Pons (tissue), 1 donor: ENCODE measurements around the gene RMDN2.
"Not testable (repeated sequence)": the region's sequence is repeated elsewhere in the genome, so short reads cannot be mapped to it uniquely, and the experiment has no call there.

Experiments used
- DNase-seq: peaks from one replicate; pipeline ENCODE4 v3.0.0-alpha.2; 2016; ENCODE audit warnings: low spot score

RMDN2 gene

DNA sequence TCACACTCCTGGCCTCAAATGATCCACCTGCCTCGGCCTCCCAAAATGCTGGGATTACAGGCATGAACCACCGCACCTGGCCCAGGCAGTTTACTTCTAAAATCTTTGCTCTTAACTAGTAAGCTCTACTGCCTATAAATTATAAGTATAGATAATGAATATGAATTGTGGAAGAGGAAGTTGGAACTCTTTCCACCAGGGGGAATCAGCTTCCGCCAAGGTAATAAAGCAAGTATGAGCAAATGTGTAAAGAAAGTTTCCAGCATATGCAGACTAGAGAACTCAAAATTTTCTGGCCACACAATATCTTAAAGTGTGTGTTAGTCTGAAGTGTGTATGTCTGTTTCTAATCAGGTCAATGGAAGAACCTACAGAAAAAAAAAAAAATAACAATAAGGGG, 68.1 kb downstream of the RMDN2 start:
- DNase-seq = no peak

DNA sequence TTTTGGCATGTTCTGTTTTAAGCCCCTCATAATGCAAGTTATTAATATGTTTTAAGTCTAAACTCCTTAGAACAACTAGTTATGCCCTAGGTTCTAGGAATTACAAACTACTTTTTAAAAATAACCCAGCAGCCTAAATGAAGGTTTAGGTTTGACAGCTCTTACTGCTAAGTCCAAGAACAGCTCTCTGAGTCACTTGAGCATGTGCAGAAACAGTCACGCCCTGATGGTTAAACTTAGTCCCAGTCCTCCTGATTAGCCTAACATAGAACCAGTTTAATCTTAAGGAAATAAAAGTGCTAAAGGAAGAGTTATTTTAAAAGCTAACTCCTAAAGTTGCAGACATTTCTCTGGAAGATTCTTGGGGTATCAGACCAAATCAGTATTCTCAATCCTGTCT, 72.5 kb downstream of the RMDN2 start:
- DNase-seq = no peak

DNA sequence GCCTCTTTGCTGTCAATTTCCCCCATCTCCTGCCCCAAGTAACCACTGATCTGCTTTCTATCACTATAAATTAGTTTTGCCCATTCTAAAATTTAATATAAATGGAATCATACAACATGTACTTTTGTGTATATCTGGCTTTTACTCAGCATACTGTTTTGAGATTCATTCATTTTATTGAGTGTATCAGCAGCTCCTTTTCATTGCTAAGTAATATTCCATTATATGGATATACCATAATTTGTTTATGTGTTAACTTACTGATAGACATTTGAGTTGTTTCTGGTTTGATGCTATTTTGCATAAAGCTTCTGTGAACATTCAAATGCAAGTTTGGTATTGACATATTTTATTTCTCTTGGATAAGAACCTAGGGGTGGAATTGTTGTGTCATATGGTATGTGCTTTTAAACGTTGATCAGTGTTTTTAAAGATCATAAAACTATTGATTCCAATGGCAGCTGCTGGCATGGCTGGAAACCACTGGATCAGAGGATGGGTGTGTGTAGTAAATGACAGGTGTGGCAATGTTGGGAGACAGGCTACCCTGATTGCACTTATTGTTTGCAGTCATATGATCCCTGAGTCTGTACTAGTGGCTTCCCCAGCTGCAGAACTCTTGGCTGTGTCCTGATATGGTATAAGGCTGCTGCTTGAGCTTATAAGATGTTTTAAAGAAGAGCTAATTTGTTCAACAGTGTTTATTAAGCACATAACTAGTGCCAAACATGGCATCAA, 75.6 kb downstream of the RMDN2 start:
- DNase-seq = no peak

DNA sequence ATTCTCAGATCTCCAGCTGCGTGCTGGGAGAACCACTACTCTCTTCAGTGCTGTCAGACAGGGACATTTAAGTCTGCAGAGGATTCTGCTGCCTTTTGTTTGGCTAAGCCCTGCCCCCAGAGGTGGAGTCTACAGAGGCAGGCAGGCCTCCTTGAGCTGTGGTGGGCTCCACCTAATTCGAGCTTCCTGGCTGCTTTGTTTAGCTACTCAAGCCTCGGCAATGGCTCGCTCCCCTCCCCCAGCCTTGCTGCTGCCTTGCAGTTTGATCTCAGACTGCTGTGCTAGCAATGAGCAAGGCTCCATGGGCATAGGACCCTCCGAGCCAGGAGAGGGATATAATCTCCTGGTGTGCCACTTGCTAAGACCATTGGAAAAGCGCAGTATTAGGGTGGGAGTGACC, 85.1 kb downstream of the RMDN2 start:
- DNase-seq = not testable (repeated sequence)

DNA sequence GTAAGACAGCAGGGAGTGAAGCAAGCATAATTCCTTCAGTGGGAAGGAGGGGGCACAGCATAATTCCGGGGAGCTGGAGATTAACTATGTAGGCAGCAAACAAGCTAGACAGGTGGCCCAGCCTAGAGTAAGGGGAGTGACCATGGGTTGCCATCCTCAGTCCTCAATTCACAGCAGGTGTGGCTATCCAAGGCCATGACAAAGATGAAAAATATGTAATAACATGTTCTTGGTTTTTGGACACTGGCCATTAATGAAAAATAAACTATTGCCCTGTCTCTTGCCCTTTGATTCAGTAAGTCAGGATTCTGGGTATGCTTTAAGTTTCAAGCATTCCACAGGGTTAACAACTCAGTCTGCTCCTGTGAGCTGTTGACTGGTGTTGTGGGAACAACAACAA, 85.9 kb downstream of the RMDN2 start:
- DNase-seq = no peak

DNA sequence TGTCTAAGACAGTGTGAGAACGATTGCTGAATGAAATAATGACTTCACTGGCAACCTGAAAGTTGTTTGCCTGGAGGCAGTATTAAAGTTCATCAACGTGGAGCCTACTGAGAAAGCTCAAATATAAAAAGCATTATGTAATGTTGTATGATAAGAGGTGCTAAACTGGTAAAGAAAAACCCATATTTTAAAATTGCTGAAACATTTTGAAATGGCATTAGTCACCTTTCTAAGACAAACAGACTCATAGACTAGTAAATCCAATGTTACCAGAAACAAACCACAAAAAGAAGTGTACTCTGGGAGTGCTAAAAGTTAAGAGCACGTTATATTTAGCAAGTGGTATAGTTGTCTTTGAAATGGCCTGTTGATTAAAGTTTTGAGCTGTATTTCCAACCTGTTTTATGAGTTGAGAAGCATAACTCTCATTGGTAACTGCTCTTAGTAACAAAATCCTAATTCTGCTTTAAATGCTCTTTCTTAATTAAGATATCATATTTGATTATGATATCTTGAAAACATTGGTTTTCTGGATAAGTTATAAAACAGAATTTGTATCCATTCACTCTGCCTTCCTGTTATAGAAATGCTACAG, 88.2 kb downstream of the RMDN2 start:
- DNase-seq = no peak

DNA sequence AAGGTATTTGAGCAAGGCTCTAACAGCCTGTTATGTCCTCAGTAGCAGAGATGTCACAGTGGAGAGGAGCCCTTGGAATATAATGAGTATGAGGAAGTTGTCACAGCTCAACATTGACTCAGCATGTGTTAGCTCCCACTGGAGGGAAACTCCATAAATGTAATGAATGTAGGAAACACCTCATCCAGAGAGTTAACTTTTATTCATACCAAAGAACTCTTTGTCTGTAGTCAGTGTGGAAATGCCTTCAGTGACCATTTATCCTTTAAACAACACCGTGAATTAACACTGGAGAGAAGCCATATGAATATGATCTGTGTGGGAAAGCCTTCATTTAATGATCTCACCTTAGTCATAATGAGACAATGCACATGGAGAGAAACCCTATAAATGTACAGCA, 91.1 kb downstream of the RMDN2 start:
- no peak for DNase-seq

DNA sequence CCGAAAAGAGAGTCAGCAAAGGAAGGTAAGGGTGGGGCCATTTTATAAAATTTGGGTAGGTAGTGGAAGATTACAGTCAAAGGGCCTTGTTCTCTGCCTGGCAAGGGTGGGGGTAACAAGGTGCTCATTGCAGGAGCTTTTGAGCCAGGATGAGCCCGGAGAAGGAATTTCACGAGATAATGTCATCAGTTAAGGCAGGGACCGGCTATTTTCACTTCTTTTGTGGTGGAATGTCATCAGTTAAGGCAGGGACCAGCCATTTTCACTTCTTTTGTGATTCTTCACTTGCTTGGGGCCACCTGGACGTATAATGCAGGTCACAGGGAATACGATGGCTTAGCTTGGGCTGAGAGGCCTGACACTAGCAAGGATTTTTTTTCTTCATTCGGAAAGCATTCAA, 92.7 kb downstream of the RMDN2 start:
- DNase-seq = no peak

DNA sequence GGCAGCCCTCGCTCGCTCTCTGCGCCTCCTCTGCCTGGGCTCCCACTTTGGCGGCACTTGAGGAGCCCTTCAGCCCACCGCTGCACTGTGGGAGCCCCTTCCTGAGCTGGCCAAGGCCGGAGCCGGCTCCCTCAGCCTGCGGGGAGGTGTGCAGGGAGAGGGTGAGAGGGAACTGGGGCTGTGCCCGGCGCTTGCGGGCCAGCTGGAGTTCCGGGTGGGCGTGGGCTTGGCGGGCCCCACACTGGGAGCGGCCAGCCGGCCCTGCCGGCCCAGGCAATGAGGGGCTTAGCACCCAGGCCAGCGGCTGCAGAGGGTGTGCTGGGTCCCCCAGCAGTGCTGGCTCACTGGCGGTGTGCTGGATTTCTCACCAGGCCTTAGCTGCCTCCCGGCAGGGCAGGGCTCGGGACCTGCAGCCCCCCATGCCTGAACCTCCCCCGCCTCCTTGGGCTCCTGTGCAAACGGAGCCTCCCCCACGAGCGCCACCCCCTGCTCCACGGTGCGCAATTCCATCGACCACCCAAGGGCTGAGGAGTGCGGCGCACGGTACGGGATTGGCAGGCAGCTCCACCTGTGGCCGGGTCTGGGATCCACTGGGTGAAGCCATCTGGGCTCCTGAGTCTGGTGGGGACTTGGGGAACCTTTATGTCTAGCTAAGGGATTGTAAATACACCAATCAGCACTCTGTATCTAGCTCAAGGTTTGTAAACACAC, 95.4 kb downstream of the RMDN2 start:
- DNase-seq = not testable (repeated sequence)

DNA sequence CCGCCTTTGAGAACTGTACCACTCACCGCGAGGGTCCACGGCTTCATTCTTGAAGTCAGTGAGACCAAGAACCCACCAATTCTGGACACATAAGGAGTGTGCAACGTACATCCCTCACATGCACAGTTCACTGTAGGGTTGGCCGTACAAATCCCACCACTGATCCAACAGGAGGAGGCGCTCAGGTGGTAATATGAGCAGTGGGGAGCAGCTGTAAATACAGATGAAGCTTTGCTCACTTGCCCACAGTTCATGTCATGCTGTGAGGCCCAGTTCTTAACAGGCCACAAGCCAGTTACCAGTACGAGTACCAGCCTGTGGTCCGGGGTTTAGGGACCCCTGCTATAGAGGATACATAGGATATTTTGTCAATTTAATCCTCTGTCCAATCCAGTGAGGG, 96.5 kb downstream of the RMDN2 start:
- DNase-seq = no peak

DNA sequence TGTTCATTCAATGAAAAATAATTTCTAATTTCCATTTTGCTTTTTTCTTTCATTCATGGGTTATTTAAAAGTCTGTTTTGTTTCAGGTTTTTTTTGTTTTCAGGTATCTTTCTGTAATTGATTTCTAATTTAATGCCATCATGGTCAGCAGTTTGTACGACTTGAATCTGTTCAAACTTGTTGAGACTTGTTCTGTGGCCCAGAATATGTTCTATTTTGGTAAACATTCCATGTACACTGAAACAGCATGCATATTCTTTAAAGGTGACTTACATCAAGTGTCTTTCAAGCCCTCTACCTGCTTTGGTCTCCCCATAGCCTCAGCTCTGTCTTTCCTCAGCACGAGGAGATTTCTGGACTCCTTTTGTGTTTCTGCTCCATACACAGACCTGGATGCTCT, 101.8 kb downstream of the RMDN2 start:
- no peak for DNase-seq

DNA sequence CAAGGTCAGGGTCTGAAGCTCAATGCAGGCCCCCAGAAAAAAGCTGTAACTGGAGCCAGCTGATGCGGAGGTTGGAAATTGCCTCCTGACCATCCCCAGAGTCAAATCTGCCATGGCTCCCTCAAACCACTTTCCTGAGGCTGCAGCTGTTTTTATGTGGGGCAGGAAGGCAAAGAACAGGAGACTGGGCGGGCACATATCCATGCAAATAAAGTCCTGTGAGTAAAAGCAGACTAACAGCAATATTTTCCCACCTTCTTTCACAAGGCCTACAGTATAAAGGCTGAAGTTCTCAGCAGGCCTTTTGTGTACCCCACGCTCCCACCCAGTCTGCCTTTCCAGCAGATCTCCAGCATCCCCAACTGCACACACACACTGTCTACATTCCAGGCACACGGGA, 103.7 kb downstream of the RMDN2 start:
- DNase-seq = no peak

DNA sequence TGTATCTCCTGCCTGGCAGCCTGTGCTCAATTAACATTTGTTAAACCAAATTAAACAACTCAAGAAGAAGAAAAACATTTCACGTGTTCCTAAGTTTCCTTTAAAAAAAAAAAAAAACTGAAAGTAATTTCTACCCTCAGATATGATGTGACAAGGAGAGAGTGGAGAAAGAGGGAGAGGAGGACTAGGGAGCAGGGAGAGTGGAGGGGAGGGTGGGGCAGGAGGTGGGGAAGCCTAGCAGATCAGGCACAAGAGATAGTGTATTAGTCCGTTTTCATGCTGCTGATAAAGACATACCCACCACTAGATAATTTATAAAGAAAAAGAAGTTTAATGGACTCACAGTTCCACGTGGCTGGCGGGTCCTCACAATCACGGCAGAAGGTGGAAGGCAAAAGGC, 104.4 kb downstream of the RMDN2 start:
- no peak for DNase-seq

DNA sequence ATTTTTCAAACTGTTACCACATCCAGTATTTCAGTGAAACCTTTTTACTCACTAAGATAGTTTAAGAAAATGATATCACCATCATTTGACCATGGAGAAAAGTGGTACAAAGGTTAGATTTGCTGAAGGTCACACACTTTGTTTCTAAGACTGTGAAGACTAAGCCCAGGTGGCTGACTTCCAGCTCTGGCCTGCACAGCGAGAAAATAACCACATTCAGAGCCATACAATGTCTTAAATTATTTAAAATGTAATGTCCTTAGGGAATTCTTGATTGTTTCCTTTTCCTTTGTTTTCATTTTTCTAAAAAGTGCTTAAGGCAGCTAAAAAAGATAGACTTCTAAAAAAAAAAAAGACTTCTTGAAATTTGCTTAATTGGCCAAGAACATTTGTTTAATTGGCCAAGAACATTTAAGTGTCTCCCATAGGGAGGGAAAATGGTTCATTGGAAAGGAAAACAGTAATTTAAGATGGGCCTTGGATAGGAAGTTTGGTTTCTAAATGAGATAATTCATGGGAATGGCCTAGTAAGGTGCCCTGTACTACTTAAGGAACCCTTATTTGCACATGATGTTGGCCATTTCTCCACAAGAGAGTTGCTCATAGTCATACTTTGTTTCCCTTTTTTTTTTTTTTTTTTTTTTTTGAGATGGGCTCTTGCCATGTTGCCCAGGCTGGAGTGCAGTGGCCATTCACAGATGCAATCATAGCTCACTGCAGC, 105.7 kb downstream of the RMDN2 start:
- DNase-seq = no peak

DNA sequence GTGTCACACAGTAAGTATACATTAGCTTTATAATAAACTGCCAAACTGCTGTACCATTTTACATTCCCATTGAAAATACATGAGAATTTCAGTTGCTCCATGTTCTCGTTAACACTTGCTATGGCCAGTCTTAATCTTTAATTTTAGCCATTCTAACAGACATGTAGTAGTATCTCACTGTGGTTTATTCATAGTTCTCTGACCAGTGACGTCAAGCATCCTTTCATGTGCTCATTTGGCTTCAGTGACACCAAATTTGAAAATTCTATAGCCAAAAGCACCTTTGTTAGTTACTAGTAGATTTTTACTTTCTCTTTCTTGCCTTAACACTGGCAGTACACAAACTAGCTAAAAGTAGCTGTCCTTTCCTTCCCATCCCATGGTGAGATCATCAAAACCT, 107.9 kb downstream of the RMDN2 start:
- no peak for DNase-seq

DNA sequence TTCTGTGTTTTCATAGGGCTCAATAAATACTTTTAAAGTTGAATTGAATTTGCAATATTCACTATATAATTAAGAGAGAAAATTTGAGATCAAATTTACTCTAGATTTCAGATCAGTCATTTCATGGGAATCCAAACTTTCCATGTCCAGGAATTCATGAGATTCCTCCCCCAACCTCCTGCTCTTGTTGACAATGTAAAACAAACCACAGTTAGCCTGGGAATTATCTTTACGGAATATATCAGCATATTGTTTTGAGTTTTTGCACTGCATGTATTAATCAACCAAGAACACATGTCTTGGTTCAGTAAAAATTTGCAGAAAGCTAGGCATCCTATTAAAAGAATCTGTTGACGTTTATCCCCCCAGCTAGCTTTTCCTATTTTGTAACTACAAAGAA, 108.6 kb downstream of the RMDN2 start:
- DNase-seq = no peak

DNA sequence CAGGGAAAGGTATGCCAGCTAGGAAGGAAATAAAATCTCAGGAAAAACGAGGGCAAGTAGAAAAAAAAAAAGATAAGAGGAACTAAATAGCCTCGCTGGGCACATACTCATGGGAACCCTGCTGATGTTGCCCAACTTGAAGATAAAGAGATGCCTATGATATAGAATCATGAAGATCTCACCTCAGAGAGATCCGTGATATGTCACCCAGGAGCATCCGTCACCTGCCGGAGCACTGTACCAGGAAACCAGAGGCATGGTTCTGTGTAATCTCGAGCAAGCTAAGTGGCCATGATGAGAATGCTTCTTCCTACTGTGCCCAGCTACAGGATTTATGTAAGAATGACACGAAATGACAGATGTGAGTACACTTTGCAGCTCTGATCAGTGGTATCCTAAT, 110.9 kb downstream of the RMDN2 start:
- no peak for DNase-seq

DNA sequence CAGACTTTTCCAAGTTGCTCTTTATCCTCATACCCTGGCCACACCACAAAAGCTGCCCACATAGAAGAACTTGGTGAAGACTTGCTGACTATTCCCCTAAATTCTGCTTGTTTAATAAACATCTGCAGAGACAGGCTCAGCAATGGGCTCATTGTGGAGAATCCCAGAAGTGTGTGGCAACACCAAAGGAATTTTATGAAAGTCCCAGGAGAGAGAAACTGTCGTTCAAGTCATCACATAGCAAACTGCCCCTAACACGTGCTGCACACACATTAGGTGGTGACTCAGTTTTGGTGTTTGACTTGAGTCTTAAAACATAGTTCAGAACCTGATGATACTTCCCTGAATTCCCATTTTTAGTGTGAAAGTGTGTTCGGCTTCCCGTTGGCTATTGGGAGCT, 112.2 kb downstream of the RMDN2 start:
- no peak for DNase-seq

DNA sequence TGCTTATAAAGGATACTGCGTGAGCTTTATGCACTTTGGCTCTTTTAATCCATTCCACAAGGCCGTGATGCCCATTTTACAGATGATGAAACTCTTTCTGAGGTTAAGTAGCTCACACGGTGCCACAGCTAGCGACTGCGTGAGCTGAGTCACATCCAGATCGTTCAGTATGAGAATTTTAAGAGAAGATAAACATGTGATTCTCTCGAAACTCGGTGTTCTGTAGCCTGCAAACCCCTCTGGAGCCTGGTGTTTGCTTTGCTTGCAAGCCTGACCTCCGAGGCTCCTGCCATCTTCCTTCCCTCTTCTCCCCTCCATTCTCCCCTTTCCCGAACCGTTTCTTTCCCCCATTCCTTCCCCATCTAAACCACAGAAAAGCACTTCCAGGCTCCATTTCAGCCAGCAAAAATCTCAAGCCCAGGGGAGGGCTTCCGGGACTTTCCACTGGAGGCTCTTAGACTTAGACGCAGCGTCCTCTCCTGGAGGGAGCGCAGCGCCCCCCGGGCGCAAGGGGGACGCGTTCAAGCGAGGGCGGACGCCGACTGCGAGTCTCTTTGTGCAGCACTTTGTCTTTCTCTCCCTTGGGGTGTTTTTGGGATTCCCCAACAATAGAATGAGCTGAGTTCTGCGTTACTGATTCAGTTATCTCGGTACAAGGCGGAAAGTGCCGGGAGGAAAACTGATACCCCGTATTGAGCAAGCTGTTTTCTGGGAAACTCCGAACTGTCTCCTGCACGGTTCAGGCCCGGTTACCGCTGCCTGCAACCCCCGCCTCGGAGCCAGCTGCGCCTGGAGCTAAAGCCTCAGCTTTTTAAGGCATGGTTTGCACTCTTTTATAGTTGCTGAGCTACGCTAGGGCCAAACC, 112.9 kb downstream of the RMDN2 start:
- DNase-seq = peak; percentile 2

DNA sequence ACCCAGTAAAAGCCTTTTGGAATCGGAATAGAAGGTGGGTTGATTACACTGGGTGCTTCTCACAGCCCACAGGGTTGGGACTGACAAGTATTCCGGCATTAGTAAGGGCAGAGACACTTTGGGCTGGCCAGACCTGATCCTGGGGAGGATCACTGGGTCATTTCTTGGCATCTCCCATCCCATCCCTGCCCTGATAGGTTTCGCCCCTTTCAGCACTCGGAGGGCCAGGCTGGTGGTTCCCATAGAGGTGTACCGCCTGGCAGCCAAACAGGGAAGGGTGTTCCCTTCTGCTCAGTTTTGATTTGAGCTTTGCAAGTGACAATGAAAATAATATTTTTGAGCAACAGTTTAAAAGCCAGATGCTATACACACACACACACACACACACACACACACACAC, 113.6 kb downstream of the RMDN2 start:
- no peak for DNase-seq

DNA sequence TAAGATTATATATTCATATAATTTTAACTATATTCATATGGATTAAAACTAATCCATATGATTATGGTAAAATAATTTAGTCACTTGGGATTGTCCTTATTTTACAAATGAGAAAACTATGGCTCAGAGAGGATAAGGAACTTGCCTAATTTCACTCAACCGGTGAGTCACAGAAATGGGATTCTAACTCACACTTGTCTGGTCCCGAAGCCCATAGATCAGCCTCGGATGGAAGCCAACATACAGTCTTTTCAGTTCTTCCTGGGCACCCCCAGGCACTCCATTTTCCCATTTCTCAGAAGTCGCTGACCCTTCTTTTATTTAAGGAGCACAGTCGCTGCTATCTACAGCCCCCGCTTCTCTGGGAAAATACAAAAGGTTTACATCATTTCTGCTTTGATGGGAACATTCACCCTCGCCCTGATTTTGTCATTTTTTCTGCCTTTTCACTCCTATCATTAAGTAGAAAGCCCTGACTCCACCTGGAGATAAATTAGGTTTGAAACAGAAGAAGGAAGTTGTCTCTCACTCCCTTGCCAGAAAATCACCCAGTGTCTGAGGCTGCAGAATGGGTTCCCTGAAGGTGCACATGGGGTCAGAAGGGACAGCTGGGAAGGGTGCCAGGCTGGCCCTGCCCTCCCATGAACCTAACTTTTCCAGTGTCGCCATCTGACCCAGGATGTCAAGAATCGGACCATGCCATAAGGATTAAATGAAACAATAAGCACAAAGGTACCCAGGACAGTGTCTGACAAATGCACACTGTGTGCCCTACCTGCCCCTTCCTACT, 114.2 kb downstream of the RMDN2 start:
- no peak for DNase-seq
